H1 (cell line): ENCODE measurements around the gene CLEC19A. TPM values are rescaled to one million over a fixed set of nuclear protein-coding genes. Genes with fewer than 3 reads are reported as not detected.

ENCODE experiments used
- ATF2 ChIP-seq: IDR thresholded peaks from 2 replicates; pipeline ENCODE4 v1.6.1; 2012; ENCODE audit warnings: low read length, inconsistent platforms
- E2F6 ChIP-seq: IDR thresholded peaks from 2 replicates; pipeline ENCODE4 v1.6.1; 2012; ENCODE audit warnings: inconsistent platforms
- EGR1 ChIP-seq: IDR thresholded peaks from 2 replicates; pipeline ENCODE4 v1.6.1; 2011; ENCODE audit warnings: low read depth, low read length, borderline replicate concordance
- EP300 ChIP-seq, 2 experiments: IDR thresholded peaks; 1 replicate in 1 of 2; 2 replicates in 1 of 2; pipeline ENCODE4 v1.6.1; 2011 to 2012; ENCODE audit warnings: low read depth in 2 of 2, low read length in 2 of 2, mild to moderate bottlenecking in 2 of 2, borderline replicate concordance in 1 of 2, inconsistent platforms in 1 of 2, moderate library complexity in 1 of 2
- HDAC6 ChIP-seq: IDR thresholded peaks from one replicate; pipeline ENCODE4 v1.7.1; 2012; ENCODE audit warnings: low read depth, mild to moderate bottlenecking, inconsistent platforms, low read length, moderate library complexity
- polyA plus RNA-seq, 7 experiments: library from polyadenylated mRNA; depleted of rRNA in 3 of 7; stranded (reverse) in 5 of 7; unstranded in 2 of 7; fragments of >200 nt in 5 of 7; fragments of 200-250 nt in 2 of 7; gene quantifications; 1 replicate in 5 of 7; 2 replicates in 1 of 7; 4 replicates in 1 of 7; pipeline versions ENCODE4 v1.2.1 to v1.2.3, GENCODE V29; 2011 to 2013; ENCODE audit warnings: missing spikeins in 2 of 7, mixed read lengths in 2 of 7
- total RNA-seq: library from RNA; stranded (reverse); fragmentation: NEBNext Ultra II Directional; extraction: Animal tissue kit (Norgen Biotek cat#: 25700); gene quantifications from 2 replicates; pipeline ENCODE4 v1.2.1, GENCODE V29; 2021

The CLEC19A gene
- total and polyA plus RNA-seq, 2 of the 8 experiments (the other 6 are each of a cell fraction or from before 2014, with no cell fraction given): 0.35 to 0.88 TPM

GRCh38 chr16:19301931-19302330 is 16.4 kb downstream of the CLEC19A start (continued):
- TF ChIP-seq ATF2 (no peak), EGR1 (no peak), E2F6 (no peak), HDAC6 (no peak), EP300 (IDR thresholded peaks at IDR 0.05; ENCODE audit: borderline replicate concordance in 1 of 2, low read depth in 2 of 2, low read length in 2 of 2) (no peak)
